SH-SY5Y (cell line): Measurements from ENCODE around the gene TP53I3.

Experiments
- GATA2 ChIP-seq: IDR thresholded peaks from 2 replicates; pipeline ENCODE4 v1.6.1; 2011; ENCODE audit warnings: mild to moderate bottlenecking, low read depth, low read length
- GATA3 ChIP-seq: IDR thresholded peaks from 2 replicates; pipeline ENCODE4 v1.6.1; 2011; ENCODE audit warnings: low read depth, mild to moderate bottlenecking, low read length, moderate library complexity

- no peak for TF ChIP-seq GATA3
- TF ChIP-seq GATA2: peak; percentile 38; the same call in 1 of the 2 replicates
Measured at GRCh38 chr2:24048769-24049484, 35.7 kb downstream of the TP53I3 start.
